H1 (cell line): ENCODE measurements around the gene SIX4. TPM values are rescaled to one million over a fixed set of nuclear protein-coding genes. Genes with fewer than 3 reads are reported as not detected.

Experiments
- CTCF ChIA-PET: fragments of 300-600 bp; sonication (Branson Sonifier 250); formaldehyde crosslinking; loops from one replicate; lab custom pipeline; 2021; ENCODE audit not compliant: partially characterized antibody; lab: Charles Lee
- POLR2A ChIA-PET: fragments of 300-600 bp; sonication (Branson Sonifier 250); formaldehyde crosslinking; loops from one replicate; lab custom pipeline; 2021; ENCODE audit warnings: inconsistent platforms; ENCODE audit not compliant: partially characterized antibody; lab: Charles Lee
- DNase-seq, 2 experiments: peaks; one replicate each; pipeline versions ENCODE4 v3.0.0 to v3.0.0-alpha.2; 2010 to 2022; ENCODE audit warnings: low spot score in 2 of 2, low read depth in 1 of 2, mixed read lengths in 1 of 2
- FAIRE-seq: peaks from 2 replicates; lab custom pipeline; 2011; peaks lifted over from hg19 to GRCh38; lab: Jason Lieb, UNC
- H2AFZ ChIP-seq: 2 replicates; pipeline ENCODE4 v1.8.1; 2012; ENCODE audit warnings: low read length, inconsistent platforms
- H2AK5ac ChIP-seq: 2 replicates; pipeline ENCODE4 v1.6.1; 2013; ENCODE audit warnings: low read depth, low read length
- H2BK120ac ChIP-seq: replicated peaks from 2 replicates; pipeline ENCODE3; 2013; ENCODE audit warnings: low read depth, low read length, inconsistent platforms
- H2BK12ac ChIP-seq: 2 replicates; pipeline ENCODE4 v1.6.1; 2013; ENCODE audit warnings: low read depth, low read length
- H2BK15ac ChIP-seq: 2 replicates; pipeline ENCODE4 v1.6.1; 2013; ENCODE audit warnings: low read length
- H2BK20ac ChIP-seq: 2 replicates; pipeline ENCODE4 v1.6.1; 2013; ENCODE audit warnings: low read length
- H2BK5ac ChIP-seq: 2 replicates; pipeline ENCODE4 v1.6.1; 2013; ENCODE audit warnings: low read depth, low read length
- H3K14ac ChIP-seq: 2 replicates; pipeline ENCODE4 v1.6.1; 2013; ENCODE audit warnings: inconsistent platforms; ENCODE audit not compliant: insufficient read length
- H3K18ac ChIP-seq: 2 replicates; pipeline ENCODE4 v1.6.1; 2013; ENCODE audit warnings: low read length; ENCODE audit errors: extremely low read depth
- H3K23ac ChIP-seq: 2 replicates; pipeline ENCODE4 v1.6.1; 2013; ENCODE audit warnings: inconsistent platforms; ENCODE audit not compliant: insufficient read length
- H3K23me2 ChIP-seq: 2 replicates; pipeline ENCODE4 v1.6.1; 2013; ENCODE audit warnings: low read depth, low read length
- H3K27ac ChIP-seq: 2 replicates; pipeline ENCODE4 v1.6.1; 2011; ENCODE audit warnings: low read depth, low read length, inconsistent platforms
- H3K27me3 ChIP-seq, 4 experiments: replicated peaks in 1 of 4; 1 replicate in 1 of 4; 2 replicates in 3 of 4; pipeline versions ENCODE4 v1.6.1 to v1.8.1; 2011 to 2013; ENCODE audit warnings: low read length in 3 of 4, mild to moderate bottlenecking in 3 of 4, inconsistent platforms in 2 of 4, mixed read lengths in 2 of 4, moderate library complexity in 1 of 4; ENCODE audit not compliant: control insufficient read depth in 3 of 4, insufficient read depth in 3 of 4; ENCODE audit errors: extremely low read depth in 1 of 4
- H3K36me3 ChIP-seq, 4 experiments: 2 replicates each; pipeline versions ENCODE4 v1.6.1 to v1.8.1; 2011 to 2013; ENCODE audit warnings: mild to moderate bottlenecking in 4 of 4, low read length in 3 of 4, moderate library complexity in 2 of 4, control low read depth in 1 of 4, inconsistent platforms in 1 of 4; ENCODE audit not compliant: insufficient read depth in 4 of 4, control insufficient read depth in 2 of 4
- H3K4ac ChIP-seq: replicated peaks from 2 replicates; pipeline ENCODE3; 2013; ENCODE audit warnings: low read length, low read depth, mixed read lengths, inconsistent platforms; ENCODE audit not compliant: insufficient read length
- H3K4me1 ChIP-seq, 4 experiments: replicated peaks in 1 of 4; 1 replicate in 1 of 4; 2 replicates in 3 of 4; pipeline versions ENCODE4 v1.6.1 to v1.8.1; 2011 to 2013; ENCODE audit warnings: low read length in 3 of 4, inconsistent platforms in 2 of 4, mixed read lengths in 1 of 4; ENCODE audit not compliant: insufficient read depth in 4 of 4, control insufficient read depth in 3 of 4
- H3K4me2 ChIP-seq, 2 experiments: 2 replicates each; pipeline versions ENCODE4 v1.6.1 to v1.8.1; 2011 to 2013; ENCODE audit warnings: low read depth in 2 of 2, low read length in 2 of 2, control low read depth in 1 of 2, inconsistent platforms in 1 of 2, mild to moderate bottlenecking in 1 of 2; ENCODE audit not compliant: insufficient read depth in 1 of 2
- H3K4me3 ChIP-seq, 4 experiments: fragments of 200-600, 300-600 bp in 1 of 4; sonication (generic), shearing (Covaris generic), sonication (Bioruptor Twin) in 1 of 4; 2 replicates each; pipeline versions ENCODE4 v1.5.1 to v1.8.1; 2011 to 2016; ENCODE audit warnings: low read length in 4 of 4, low read depth in 3 of 4, control low read depth in 2 of 4, inconsistent platforms in 2 of 4, mild to moderate bottlenecking in 2 of 4, mixed read lengths in 1 of 4, moderate library complexity in 1 of 4; ENCODE audit not compliant: insufficient read depth in 2 of 4; ENCODE audit errors: extremely low read depth in 1 of 4
- H3K56ac ChIP-seq: replicated peaks from 2 replicates; pipeline ENCODE3; 2013; ENCODE audit warnings: low read depth, mild to moderate bottlenecking, mixed read lengths, low read length, inconsistent platforms; ENCODE audit not compliant: insufficient read length
- H3K79me1 ChIP-seq: 2 replicates; pipeline ENCODE4 v1.6.1; 2013; ENCODE audit warnings: low read depth, low read length, control low read depth
- H3K79me2 ChIP-seq, 2 experiments: 2 replicates each; pipeline versions ENCODE4 v1.6.1 to v1.8.1; 2012 to 2013; ENCODE audit warnings: low read length in 2 of 2, mild to moderate bottlenecking in 2 of 2, inconsistent platforms in 1 of 2; ENCODE audit not compliant: insufficient read depth in 2 of 2, control insufficient read depth in 1 of 2
- H3K9ac ChIP-seq, 4 experiments: replicated peaks in 1 of 4; 1 replicate in 1 of 4; 2 replicates in 3 of 4; pipeline versions ENCODE4 v1.6.1 to v1.8.1; 2011 to 2013; ENCODE audit warnings: low read depth in 3 of 4, low read length in 3 of 4, control low read depth in 2 of 4, mild to moderate bottlenecking in 2 of 4, moderate library complexity in 2 of 4, inconsistent platforms in 1 of 4; ENCODE audit errors: extremely low read depth in 1 of 4
- H3K9me3 ChIP-seq, 2 experiments: 2 replicates each; pipeline versions ENCODE4 v1.6.1 to v1.8.1; 2012 to 2013; ENCODE audit warnings: mild to moderate bottlenecking in 2 of 2, moderate library complexity in 2 of 2, control low read depth in 1 of 2, inconsistent platforms in 1 of 2, low read depth in 1 of 2, low read length in 1 of 2, mixed read lengths in 1 of 2; ENCODE audit not compliant: insufficient read depth in 2 of 2
- H4K20me1 ChIP-seq, 2 experiments: replicated peaks in 1 of 2; 2 replicates each; pipeline versions ENCODE3 to v1.8.1; 2011 to 2013; ENCODE audit warnings: inconsistent platforms in 2 of 2, low read length in 2 of 2, mild to moderate bottlenecking in 1 of 2; ENCODE audit not compliant: insufficient read depth in 2 of 2, control insufficient read depth in 1 of 2
- H4K5ac ChIP-seq: 2 replicates; pipeline ENCODE4 v1.6.1; 2013; ENCODE audit warnings: low read length, low read depth, mixed read lengths, inconsistent platforms; ENCODE audit not compliant: insufficient read length
- H4K8ac ChIP-seq: 2 replicates; pipeline ENCODE4 v1.8.0; 2013; ENCODE audit warnings: mild to moderate bottlenecking, moderate library complexity, low read length, inconsistent platforms; ENCODE audit not compliant: insufficient read depth; ENCODE audit errors: extremely low read depth
- H4K91ac ChIP-seq: replicated peaks from 2 replicates; pipeline ENCODE3; 2013; ENCODE audit warnings: low read length, mixed read lengths, inconsistent platforms; ENCODE audit not compliant: insufficient read length
- EGR1 ChIP-seq: IDR thresholded peaks from 2 replicates; pipeline ENCODE4 v1.6.1; 2011; ENCODE audit warnings: low read depth, low read length, borderline replicate concordance
- HDAC6 ChIP-seq: IDR thresholded peaks from one replicate; pipeline ENCODE4 v1.7.1; 2012; ENCODE audit warnings: low read depth, mild to moderate bottlenecking, inconsistent platforms, low read length, moderate library complexity
- JUN ChIP-seq: IDR thresholded peaks from 2 replicates; pipeline ENCODE4 v1.6.1; 2011; ENCODE audit warnings: low read depth, mild to moderate bottlenecking, improper control_type of control experiment, low read length
- MAFK ChIP-seq: IDR thresholded peaks from 2 replicates; pipeline ENCODE4 v1.6.1; 2012; ENCODE audit warnings: low read depth, mild to moderate bottlenecking, improper control_type of control experiment, low read length
- NRF1 ChIP-seq: IDR thresholded peaks from 2 replicates; pipeline ENCODE4 v1.6.1; 2011; ENCODE audit warnings: mild to moderate bottlenecking, low read depth, low read length, improper control_type of control experiment
- YY1 ChIP-seq: IDR thresholded peaks from 2 replicates; pipeline ENCODE4 v1.6.1; 2011; ENCODE audit warnings: low read depth, mild to moderate bottlenecking, low read length
- polyA plus RNA-seq, 7 experiments: library from polyadenylated mRNA; depleted of rRNA in 3 of 7; stranded (reverse) in 5 of 7; unstranded in 2 of 7; fragments of >200 nt in 5 of 7; fragments of 200-250 nt in 2 of 7; gene quantifications; 1 replicate in 5 of 7; 2 replicates in 1 of 7; 4 replicates in 1 of 7; pipeline versions ENCODE4 v1.2.1 to v1.2.3, GENCODE V29; 2011 to 2013; ENCODE audit warnings: missing spikeins in 2 of 7, mixed read lengths in 2 of 7
- total RNA-seq: library from RNA; stranded (reverse); fragmentation: NEBNext Ultra II Directional; extraction: Animal tissue kit (Norgen Biotek cat#: 25700); gene quantifications from 2 replicates; pipeline ENCODE4 v1.2.1, GENCODE V29; 2021
- TF ChIP-seq, protein P1 (sequence below), 3 experiments: IDR thresholded peaks; 1 replicate in 2 of 3; 2 replicates in 1 of 3; pipeline versions ENCODE4 v1.5.1 to v1.6.1; 2011; ENCODE audit warnings: low read length in 3 of 3, mild to moderate bottlenecking in 3 of 3, inconsistent platforms in 2 of 3, low read depth in 1 of 3, moderate library complexity in 1 of 3; ENCODE audit not compliant: insufficient read depth in 1 of 3; ENCODE audit errors: control extremely low read depth in 1 of 3

The SIX4 gene
- total and polyA plus RNA-seq, 2 of the 8 experiments (the other 6 are each of a cell fraction or from before 2014, with no cell fraction given): 9.0 to 38.9 TPM

DNA sequence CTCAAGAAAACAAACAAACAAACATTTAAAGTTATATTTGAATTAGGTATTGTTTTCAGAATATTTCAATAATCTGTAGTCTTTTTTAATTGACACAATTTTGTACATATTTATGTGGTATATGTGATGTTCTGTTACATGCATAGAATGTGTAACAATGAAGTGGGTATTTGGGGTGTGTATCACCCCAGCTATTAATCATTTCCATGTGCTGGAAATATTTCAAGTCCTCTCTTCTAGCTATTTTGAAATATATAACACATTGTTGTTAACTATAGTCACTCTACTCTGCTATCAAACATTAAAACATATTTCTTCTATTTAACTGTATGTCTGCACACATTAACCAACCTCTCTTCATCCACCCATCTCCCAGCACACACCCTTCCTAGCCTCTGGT is 42.9 kb downstream of the SIX4 start:
- Histone ChIP-seq H3K79me2 (no peaks in the 10 kb centered on the region), H3K9me3 (no peaks in the 10 kb centered on the region), H3K23ac (no peak overlapping the region), H3K79me1 (no peaks in the 10 kb centered on the region), H2BK5ac (no peak overlapping the region), H4K20me1 (no peaks in the 10 kb centered on the region), H3K36me3 (no peaks in the 10 kb centered on the region), H4K91ac (no peak overlapping the region), H3K4me1 (peaks cover 2 to 9% (median 6%) of the 10 kb centered on the region in 4 experiments; a peak in 5 of 7 replicates), H3K4ac (no peak overlapping the region), H2AK5ac (no peak overlapping the region), H3K27me3 (no peaks in the 10 kb centered on the region), H3K14ac (no peak overlapping the region), H2AFZ (no peak overlapping the region), H2BK20ac (0 out of 2 replicates have a peak overlapping the region, but pooled peaks have one; percentile 48), H3K18ac (no peak overlapping the region), H3K4me2 (no peak overlapping the region), H4K5ac (no peak overlapping the region), H3K4me3 (no peak overlapping the region), H2BK120ac (no peak overlapping the region), H2BK15ac (no peak overlapping the region), H3K23me2 (no peaks in the 10 kb centered on the region), H3K9ac (no peak overlapping the region), H3K27ac (no peak overlapping the region), H4K8ac (no peak overlapping the region), H2BK12ac (no peak overlapping the region), H3K56ac (no peak overlapping the region)
- ChIA-PET POLR2A (no interaction called here), CTCF (interaction anchor here (1.7 kb wide), 1 partner anchor 18 kb away, joined by 6 read pairs; no protein-coding TSS in a partner anchor)
- no peak for DNase-seq
- no peak for FAIRE-seq
- TF ChIP-seq HDAC6 (no peak), JUN (no peak), EGR1 (no peak), MAFK (no peak), YY1 (no peak), NRF1 (no peak)
- TF ChIP-seq, protein P1, sequence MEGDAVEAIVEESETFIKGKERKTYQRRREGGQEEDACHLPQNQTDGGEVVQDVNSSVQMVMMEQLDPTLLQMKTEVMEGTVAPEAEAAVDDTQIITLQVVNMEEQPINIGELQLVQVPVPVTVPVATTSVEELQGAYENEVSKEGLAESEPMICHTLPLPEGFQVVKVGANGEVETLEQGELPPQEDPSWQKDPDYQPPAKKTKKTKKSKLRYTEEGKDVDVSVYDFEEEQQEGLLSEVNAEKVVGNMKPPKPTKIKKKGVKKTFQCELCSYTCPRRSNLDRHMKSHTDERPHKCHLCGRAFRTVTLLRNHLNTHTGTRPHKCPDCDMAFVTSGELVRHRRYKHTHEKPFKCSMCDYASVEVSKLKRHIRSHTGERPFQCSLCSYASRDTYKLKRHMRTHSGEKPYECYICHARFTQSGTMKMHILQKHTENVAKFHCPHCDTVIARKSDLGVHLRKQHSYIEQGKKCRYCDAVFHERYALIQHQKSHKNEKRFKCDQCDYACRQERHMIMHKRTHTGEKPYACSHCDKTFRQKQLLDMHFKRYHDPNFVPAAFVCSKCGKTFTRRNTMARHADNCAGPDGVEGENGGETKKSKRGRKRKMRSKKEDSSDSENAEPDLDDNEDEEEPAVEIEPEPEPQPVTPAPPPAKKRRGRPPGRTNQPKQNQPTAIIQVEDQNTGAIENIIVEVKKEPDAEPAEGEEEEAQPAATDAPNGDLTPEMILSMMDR (IDR thresholded peaks at IDR 0.05; ENCODE audit: control extremely low read depth in 1 of 3, insufficient read depth in 1 of 3, low read depth in 1 of 3, low read length in 3 of 3): no peak
